A549 (cell line): ENCODE data around the gene ARFRP1.

Experiments
- CTCF ChIP-seq: fragments of >200 bp; sonication (Bioruptor Twin); formaldehyde crosslinking; IDR thresholded peaks from 3 replicates; pipeline ENCODE4 v1.5.1; 2016
- KDM1A ChIP-seq: fragments of 200-600 bp; sonication (generic); IDR thresholded peaks from 2 replicates; pipeline ENCODE4 v1.6.1; 2016; ENCODE audit warnings: low read depth, mild to moderate bottlenecking
- TP53 ChIP-seq: fragments of 250-450 bp; sonication (Bioruptor Pico); IDR thresholded peaks from 2 replicates; pipeline ENCODE4 v1.5.0; 2021; ENCODE audit warnings: mild to moderate bottlenecking, moderate library complexity

GRCh38 chr20:63706852-63707557 is 771 bp downstream of the ARFRP1 start:
- TF ChIP-seq KDM1A (no peak), CTCF (no peak; the same call in 2 of the 3 replicates), TP53 (no peak)
